Left forelimb (tissue), 1 donor: ENCODE results near the gene DMRT1.
A peak's percentile ranks its signal among the peaks of the same experiment; 100 is the strongest.
"Not testable (repeated sequence)": the region's sequence is repeated elsewhere in the genome, so short reads cannot be mapped to it uniquely, and the experiment has no call there.

ENCODE experiments used
- DNase-seq: peaks from one replicate; pipeline ENCODE4 v3.0.0-alpha.2; 2018; ENCODE audit warnings: low spot score

Gene DMRT1

GRCh38 chr9:860706-861105 lies 19.2 kb downstream of the DMRT1 start:
- no peak for DNase-seq

DNA sequence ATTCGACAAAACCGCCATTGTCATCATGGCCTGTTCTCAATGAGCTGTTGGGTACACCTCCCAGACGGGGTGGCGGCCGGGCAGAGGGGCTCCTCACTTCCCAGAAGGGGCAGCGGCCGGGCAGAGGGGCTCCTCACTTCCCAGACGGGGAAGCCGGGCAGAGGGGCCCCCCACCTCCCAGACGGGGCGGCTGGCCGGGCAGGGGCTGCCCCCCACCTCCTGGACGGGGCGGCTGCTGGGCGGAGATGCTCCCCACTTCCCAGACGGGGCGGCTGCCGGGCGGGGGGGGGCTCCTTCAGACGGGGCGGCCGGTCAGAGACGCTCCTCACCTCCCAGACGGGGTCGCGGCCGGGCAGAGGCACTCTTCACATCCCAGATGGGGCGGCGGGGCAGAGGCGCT lies 20.0 kb downstream of the DMRT1 start:
- DNase-seq = not testable (repeated sequence)

- DNase-seq = no peak
These were observed 33.8 kb downstream of the DMRT1 start for GRCh38 chr9:875119-875962.

- DNase-seq = no peak
These were observed 34.9 kb downstream of the DMRT1 start for GRCh38 chr9:876425-876824.

GRCh38 chr9:878239-878638 lies 36.7 kb downstream of the DMRT1 start:
- no peak for DNase-seq

DNA sequence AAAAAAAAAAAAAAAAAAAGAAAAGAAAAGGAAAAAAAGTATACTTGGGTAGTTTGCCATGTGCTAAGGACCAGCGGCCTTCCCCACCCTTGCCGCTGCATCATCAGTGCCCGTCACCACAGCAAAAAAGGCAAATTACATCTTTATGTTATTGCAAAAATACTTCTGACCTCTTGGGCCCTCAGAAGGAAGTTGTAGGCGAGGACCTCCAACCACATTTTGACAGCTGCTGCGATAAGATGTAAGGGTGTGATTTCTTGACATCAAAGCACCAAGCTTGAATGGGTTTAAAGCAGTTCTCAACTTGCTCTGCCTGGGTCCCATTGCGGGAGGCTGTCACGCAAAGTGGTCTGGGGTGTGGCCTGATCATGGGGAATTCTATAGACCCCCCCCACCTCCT lies 39.2 kb downstream of the DMRT1 start:
- peak; percentile 8 for DNase-seq

- no peak for DNase-seq
These were observed 41.0 kb downstream of the DMRT1 start for GRCh38 chr9:882416-882924.

- no peak for DNase-seq
These were observed 41.5 kb downstream of the DMRT1 start for GRCh38 chr9:883011-883410.

DNA sequence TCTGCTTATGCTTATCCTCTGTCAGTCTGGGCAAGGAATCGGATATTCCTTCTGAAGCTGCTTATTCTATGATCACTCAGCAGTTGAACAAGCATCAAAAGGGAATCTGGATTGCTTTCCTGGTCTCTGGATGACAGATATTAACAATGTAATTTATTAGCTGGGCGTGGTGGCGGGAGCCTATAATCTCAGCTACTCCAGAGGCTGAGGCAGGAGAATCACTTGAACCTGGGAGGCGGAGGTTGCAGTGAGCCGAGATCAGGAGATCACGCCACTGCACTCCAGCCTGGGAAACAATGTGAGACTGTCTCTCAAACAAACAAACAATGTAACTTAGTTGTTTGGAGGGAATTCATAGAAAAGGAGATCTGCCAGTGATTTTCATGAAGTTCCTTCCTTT lies 45.4 kb downstream of the DMRT1 start:
- DNase-seq = no peak

GRCh38 chr9:892123-892522 lies 50.6 kb downstream of the DMRT1 start:
- no peak for DNase-seq

GRCh38 chr9:893115-893514 lies 51.6 kb downstream of the DMRT1 start:
- DNase-seq = no peak

DNA sequence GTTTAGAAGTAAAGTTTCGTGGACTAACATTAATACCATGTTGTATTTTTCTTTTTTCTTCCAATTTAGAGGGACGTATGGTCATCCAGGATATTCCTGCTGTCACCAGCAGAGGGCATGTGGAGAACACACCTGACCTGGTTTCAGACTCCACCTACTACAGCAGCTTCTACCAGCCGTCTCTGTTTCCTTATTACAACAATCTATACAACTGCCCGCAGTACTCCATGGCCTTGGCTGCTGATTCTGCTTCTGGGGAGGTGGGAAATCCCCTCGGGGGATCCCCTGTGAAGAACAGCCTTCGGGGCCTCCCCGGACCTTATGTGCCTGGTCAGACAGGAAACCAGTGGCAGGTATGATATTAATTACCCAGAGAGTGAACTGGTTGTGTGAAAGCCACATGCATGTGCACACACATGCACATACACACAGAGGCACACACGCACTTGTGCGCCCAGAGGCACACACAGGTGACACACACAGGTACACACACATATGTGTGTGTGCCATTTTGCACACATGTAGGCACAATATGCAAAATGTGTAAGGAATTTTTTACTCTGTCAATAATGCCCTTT lies 52.4 kb downstream of the DMRT1 start:
- DNase-seq = no peak

- no peak for DNase-seq
These were observed 58.1 kb downstream of the DMRT1 start for GRCh38 chr9:899440-900184.

- no peak for DNase-seq
These were observed 62.4 kb downstream of the DMRT1 start for GRCh38 chr9:903886-904285.

GRCh38 chr9:905906-906305 lies 64.4 kb downstream of the DMRT1 start:
- DNase-seq = no peak

DNA sequence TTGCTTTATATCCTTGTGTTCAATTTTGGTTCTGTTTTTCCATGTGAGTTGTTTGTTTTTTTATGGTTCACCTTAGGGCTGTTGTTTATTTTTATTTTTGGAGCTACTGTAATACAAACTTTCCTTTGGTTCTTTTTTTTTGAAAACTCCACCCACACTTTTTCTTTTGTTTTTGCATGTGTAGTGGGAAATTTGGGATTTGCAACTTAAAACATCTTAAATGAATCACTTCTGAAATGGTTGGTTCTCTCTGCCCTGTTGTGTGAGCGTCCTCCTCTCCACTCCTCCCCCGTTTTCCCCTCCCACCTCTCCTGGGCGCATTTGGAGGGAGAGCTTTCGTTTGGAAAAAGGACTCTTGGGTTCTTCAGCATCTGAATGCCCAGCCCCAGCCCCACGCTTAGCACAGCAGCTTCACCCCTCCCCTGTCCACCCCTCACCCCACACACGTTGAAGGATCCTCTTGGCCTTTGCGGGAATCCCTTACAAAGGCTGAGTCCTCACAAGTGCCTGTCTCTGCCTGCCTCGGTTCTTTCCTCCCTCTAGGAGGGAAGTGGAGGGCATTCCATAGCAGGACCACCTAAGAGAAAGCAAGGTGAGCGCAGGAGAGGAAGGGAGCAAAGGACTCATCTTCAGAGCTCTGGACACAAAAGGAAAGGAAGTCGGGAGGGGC lies 67.2 kb downstream of the DMRT1 start:
- no peak for DNase-seq

DNA sequence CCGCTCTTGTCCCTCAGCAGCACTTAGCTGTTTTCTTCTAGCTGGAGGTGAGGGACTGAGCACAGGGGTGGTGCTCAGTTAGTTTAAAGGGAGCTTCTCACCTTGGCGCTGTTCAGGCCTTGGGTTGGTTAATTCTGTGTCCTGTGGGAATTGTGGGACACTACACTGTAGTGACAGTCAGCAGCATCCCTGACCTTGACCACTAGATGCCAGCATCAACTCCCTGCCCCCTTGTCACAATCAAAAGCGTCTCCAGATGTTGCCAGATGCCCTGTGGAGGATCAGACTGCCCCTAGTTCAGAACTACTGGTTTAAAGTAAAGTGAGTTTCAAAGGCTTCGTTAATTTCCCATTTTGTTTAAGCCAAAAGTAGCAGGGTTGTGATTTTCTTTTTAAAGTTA lies 69.5 kb downstream of the DMRT1 start:
- DNase-seq = no peak

GRCh38 chr9:912776-913175 lies 71.3 kb downstream of the DMRT1 start:
- no peak for DNase-seq

DNA sequence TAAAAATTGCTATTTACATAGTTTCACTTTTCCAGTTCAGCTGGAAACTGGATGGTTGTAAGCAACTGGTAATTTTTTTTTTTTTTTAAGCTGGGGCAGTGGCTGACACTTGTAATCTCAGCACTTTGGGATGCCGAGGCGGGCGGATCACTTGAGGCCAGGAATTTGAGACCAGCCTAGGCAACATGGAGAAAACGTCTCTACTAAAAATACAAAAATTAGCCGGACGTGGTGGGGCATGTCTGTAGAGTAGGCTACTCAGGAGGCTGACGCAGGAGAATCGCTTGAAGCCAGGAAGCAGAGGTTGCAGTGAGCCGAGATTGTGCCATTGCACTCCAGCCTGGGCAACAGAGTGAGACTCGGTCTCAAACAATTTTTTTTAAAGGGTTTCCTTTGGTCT lies 72.0 kb downstream of the DMRT1 start:
- DNase-seq = not testable (repeated sequence)

DNA sequence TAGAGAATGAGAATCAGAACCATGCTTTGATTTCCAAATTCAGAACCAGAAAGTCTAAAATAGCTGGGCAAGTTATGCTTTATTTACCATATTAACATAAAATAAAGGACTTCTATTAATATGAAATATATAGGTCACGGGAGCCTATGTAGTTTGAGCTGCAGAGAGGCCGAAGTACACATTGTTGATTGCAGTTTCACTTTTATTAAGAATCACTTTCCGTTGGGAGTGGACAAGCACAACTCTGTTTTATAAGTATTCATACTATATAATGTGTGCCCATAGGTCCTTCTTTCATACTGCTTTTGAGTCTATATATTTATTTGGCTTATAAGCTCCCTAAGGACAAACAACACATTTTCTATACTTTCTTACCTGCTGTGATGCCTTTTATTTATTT lies 76.2 kb downstream of the DMRT1 start:
- DNase-seq = no peak

DNA sequence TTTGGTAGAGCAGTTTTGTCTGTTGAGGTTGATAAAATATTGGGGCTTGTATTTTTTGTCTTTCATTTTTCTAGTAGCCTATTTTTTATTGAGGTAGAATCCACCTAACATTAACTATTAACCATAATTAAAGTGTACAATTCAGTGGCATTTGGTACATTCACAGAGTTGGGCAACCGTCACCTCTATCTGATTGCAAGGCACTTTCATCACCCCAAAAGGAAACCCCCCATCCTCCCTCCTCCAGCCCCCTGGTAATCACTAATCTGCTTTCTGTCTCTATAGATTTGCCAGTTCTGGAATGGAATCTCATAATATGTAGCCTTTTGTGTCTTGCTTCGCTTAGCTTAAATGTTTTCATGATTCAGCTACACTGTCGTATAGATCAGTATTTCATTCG lies 79.4 kb downstream of the DMRT1 start:
- no peak for DNase-seq

DNA sequence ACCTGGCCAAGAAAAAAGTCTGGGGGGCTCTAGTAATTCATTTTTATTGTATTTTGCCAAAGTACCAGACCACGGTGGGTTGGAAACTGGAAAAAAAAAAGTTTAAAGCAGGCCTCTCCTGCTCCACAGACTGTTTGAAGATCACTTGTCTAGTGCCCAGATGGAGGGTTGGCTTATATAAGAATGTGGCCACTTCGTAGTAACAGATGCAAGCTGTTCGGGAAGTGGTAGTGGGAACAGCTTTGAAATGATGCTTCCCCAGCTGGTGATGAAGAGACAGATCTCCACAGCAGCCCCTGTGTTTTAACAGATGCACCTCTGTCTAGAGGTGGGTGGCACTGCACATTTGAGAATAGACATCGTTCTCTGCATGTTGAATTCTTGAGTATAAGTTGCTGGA lies 80.7 kb downstream of the DMRT1 start:
- DNase-seq = no peak
